ENCODE results near the gene CDH1. TPM values are rescaled to one million over a fixed set of nuclear protein-coding genes. Genes with fewer than 3 reads are reported as not detected.

CDH1 gene
- total RNA-seq, 1 experiment from 2014 or later = 100 TPM

GRCh38 chr16:68695575-68695974 lies 41.5 kb upstream of the CDH1 start:
- DNase-seq = no peak
- POLR2A ChIA-PET (ENCODE audit: unreplicated experiment) = interaction anchor here (0.5 kb wide), 1 partner anchor 63 kb away, joined by 4 read pairs; no protein-coding TSS in a partner anchor
- ATAC-seq = no peak
- Histone ChIP-seq H3K79me2 (ENCODE audit: low read length) (no peaks in the 10 kb centered on the region), H3K9me2 (replicated peaks; ENCODE audit: low read length) (no peaks in the 10 kb centered on the region), H3K4me3 (ENCODE audit: low read length) (no peak overlapping the region), H3K36me3 (ENCODE audit: low read depth, low read length) (no peaks in the 10 kb centered on the region; the same call in 1 of the 2 replicates), H3K4me1 (ENCODE audit: insufficient read depth, low read length) (no peaks in the 10 kb centered on the region), H3K4me2 (ENCODE audit: low read length) (no peak overlapping the region), H3F3A (ENCODE audit: low read length, unreplicated experiment) (no peaks in the 10 kb centered on the region), H2AFZ (ENCODE audit: low read length) (no peak overlapping the region), H3K9me3 (ENCODE audit: low read length) (no peaks in the 10 kb centered on the region), H3K9ac (ENCODE audit: low read length) (no peak overlapping the region), H4K20me1 (ENCODE audit: low read length) (no peaks in the 10 kb centered on the region), H3K27ac (ENCODE audit: low read length) (no peak overlapping the region), H3K27me3 (ENCODE audit: low read length) (no peaks in the 10 kb centered on the region)
- no TSS peak for BruUV-seq (replicated peaks)
- CTCF ChIA-PET = no interaction called here
- TF ChIP-seq EZH2phosphoT487 (IDR thresholded peaks at IDR 0.05; ENCODE audit: borderline replicate concordance, low read length) = no peak
- no peak for TF ChIP-seq CTCF (conservative IDR thresholded peaks at IDR 0.05; ENCODE audit: low read depth, low read length)
- TF ChIP-seq EZH2 (IDR thresholded peaks at IDR 0.05; ENCODE audit: low read length, unreplicated experiment) = no peak
- intact Hi-C loops (cut with micrococcal nuclease) = loop anchor here (5.0 kb wide), 1 partner anchor 103 kb away; no protein-coding TSS in a partner anchor

- peak; percentile 21 for DNase-seq
- Histone ChIP-seq H3K4me3 (ENCODE audit: low read length) (no peak overlapping the region), H2AFZ (ENCODE audit: low read length) (no peak overlapping the region), H3K9me3 (ENCODE audit: low read length) (no peaks in the 10 kb centered on the region), H3K27ac (ENCODE audit: low read length) (no peak overlapping the region), H3K36me3 (ENCODE audit: low read depth, low read length) (no peaks in the 10 kb centered on the region; the same call in 1 of the 2 replicates), H3K27me3 (ENCODE audit: low read length) (no peaks in the 10 kb centered on the region), H3K9me2 (replicated peaks; ENCODE audit: low read length) (no peaks in the 10 kb centered on the region), H4K20me1 (ENCODE audit: low read length) (no peaks in the 10 kb centered on the region), H3K4me2 (ENCODE audit: low read length) (no peak overlapping the region), H3F3A (ENCODE audit: low read length, unreplicated experiment) (no peaks in the 10 kb centered on the region), H3K4me1 (ENCODE audit: insufficient read depth, low read length) (no peaks in the 10 kb centered on the region), H3K79me2 (ENCODE audit: low read length) (no peaks in the 10 kb centered on the region), H3K9ac (ENCODE audit: low read length) (no peak overlapping the region)
- peak; percentile 45; the same call in 1 of the 2 replicates for ATAC-seq
- no TSS peak for BruUV-seq (replicated peaks)
- TF ChIP-seq CTCF (conservative IDR thresholded peaks at IDR 0.05; ENCODE audit: low read depth, low read length) = 0 out of 2 replicates have a peak, but pooled peaks have one; percentile 17
- no peak for TF ChIP-seq EZH2 (IDR thresholded peaks at IDR 0.05; ENCODE audit: low read length, unreplicated experiment)
- CTCF ChIA-PET = interaction anchor here (0.6 to 0.7 kb wide), 2 partner anchors 105 to 166 kb away, joined by 3 to 4 read pairs; no protein-coding TSS in a partner anchor
- intact Hi-C loops (cut with micrococcal nuclease) = loop anchor here (5.0 kb wide), 1 partner anchor 104 kb away; no protein-coding TSS in a partner anchor
- POLR2A ChIA-PET (ENCODE audit: unreplicated experiment) = interaction anchor here (0.6 kb wide), 1 partner anchor 1498 kb away, joined by 4 read pairs; no protein-coding TSS in a partner anchor
Observed at GRCh38 chr16:68696514-68696913, 40.6 kb upstream of the CDH1 start.

- no TSS peak for BruUV-seq (replicated peaks)
- Histone ChIP-seq H3K27me3 (ENCODE audit: low read length) (no peaks in the 10 kb centered on the region), H3K9ac (ENCODE audit: low read length) (no peak overlapping the region), H3K27ac (ENCODE audit: low read length) (no peak overlapping the region), H3K79me2 (ENCODE audit: low read length) (no peaks in the 10 kb centered on the region), H3F3A (ENCODE audit: low read length, unreplicated experiment) (no peaks in the 10 kb centered on the region), H4K20me1 (ENCODE audit: low read length) (no peaks in the 10 kb centered on the region), H3K4me2 (ENCODE audit: low read length) (no peak overlapping the region), H3K4me3 (ENCODE audit: low read length) (no peak overlapping the region), H2AFZ (ENCODE audit: low read length) (no peak overlapping the region), H3K36me3 (ENCODE audit: low read depth, low read length) (no peaks in the 10 kb centered on the region; the same call in 1 of the 2 replicates), H3K9me3 (ENCODE audit: low read length) (no peaks in the 10 kb centered on the region), H3K4me1 (ENCODE audit: insufficient read depth, low read length) (no peaks in the 10 kb centered on the region), H3K9me2 (replicated peaks; ENCODE audit: low read length) (no peaks in the 10 kb centered on the region)
- DNase-seq (no peak), ATAC-seq (no peak)
- TF ChIP-seq EZH2 (IDR thresholded peaks at IDR 0.05; ENCODE audit: low read length, unreplicated experiment) (no peak), CTCF (conservative IDR thresholded peaks at IDR 0.05; ENCODE audit: low read depth, low read length) (no peak), EZH2phosphoT487 (IDR thresholded peaks at IDR 0.05; ENCODE audit: borderline replicate concordance, low read length) (no peak)
- ChIA-PET CTCF (interaction anchor here (0.5 kb wide), 1 partner anchor 133 kb away, joined by 6 read pairs; no protein-coding TSS in a partner anchor), POLR2A (ENCODE audit: unreplicated experiment) (no interaction called here)
- intact Hi-C loops (cut with micrococcal nuclease) = loop anchor here (5.0 kb wide), 1 partner anchor 106 kb away; no protein-coding TSS in a partner anchor
Observed at GRCh38 chr16:68698091-68698490, 39.0 kb upstream of the CDH1 start.

All from PC-3 (cell line).